ENCODE data around the gene GAS2L3. TPM values are rescaled to one million over a fixed set of nuclear protein-coding genes. Genes with fewer than 3 reads are reported as not detected.

The GAS2L3 gene
- total and polyA plus RNA-seq, 2 of the 8 experiments (the other 6 are each of a cell fraction or from before 2014, with no cell fraction given), result 2.1 to 19.3 TPM

DNA sequence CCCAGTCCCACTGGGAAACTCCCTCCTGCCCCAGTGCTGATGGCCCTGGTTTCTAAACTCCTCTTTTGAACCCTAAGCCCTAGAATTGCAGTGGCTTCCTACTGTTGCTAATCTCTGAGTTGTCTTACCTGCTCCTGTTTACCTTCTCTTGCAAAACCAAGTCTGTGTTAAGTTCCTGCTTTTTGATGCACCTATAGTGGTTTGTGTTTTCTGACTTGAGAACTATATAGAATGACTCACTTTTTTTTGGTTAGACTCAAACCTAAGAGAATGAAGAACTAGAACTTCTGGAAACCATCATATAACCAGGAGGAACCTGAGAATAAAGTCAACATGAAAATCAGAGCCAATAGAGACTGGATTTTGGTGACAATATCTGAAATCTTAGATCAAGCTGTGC lies 5.5 kb upstream of the GAS2L3 start:
- Histone ChIP-seq H3K36me3 (ENCODE audit: control insufficient read depth in 2 of 4, insufficient read depth in 4 of 4, low read length in 3 of 4) (no peaks in the 10 kb centered on the region), H4K8ac (ENCODE audit: extremely low read depth, insufficient read depth, low read length) (no peak overlapping the region), H2AK5ac (ENCODE audit: low read depth, low read length) (no peak overlapping the region), H4K5ac (ENCODE audit: insufficient read length, low read depth, low read length) (no peak overlapping the region), H3K4me2 (ENCODE audit: insufficient read depth in 1 of 2, low read depth in 2 of 2, low read length in 2 of 2) (no peak overlapping the region), H4K20me1 (replicated peaks in 1 of 2; ENCODE audit: control insufficient read depth in 1 of 2, insufficient read depth in 2 of 2, low read length in 2 of 2) (no peaks in the 10 kb centered on the region), H3K4ac (replicated peaks; ENCODE audit: insufficient read length, low read depth, low read length) (no peak overlapping the region), H2BK15ac (ENCODE audit: low read length) (no peak overlapping the region), H2BK120ac (replicated peaks; ENCODE audit: low read depth, low read length) (no peak overlapping the region), H3K4me1 (replicated peaks in 1 of 4; ENCODE audit: control insufficient read depth in 3 of 4, insufficient read depth in 4 of 4, low read length in 3 of 4) (no peaks in the 10 kb centered on the region; a peak in 1 of 7 replicates), H3K79me2 (ENCODE audit: control insufficient read depth in 1 of 2, insufficient read depth in 2 of 2, low read length in 2 of 2) (no peaks in the 10 kb centered on the region), H3K27ac (ENCODE audit: low read depth, low read length) (no peak overlapping the region), H3K9me3 (ENCODE audit: insufficient read depth in 2 of 2, low read depth in 1 of 2, low read length in 1 of 2) (no peaks in the 10 kb centered on the region), H3K18ac (ENCODE audit: extremely low read depth, low read length) (no peak overlapping the region), H3K23ac (ENCODE audit: insufficient read length) (no peak overlapping the region), H3K9ac (replicated peaks in 1 of 4; ENCODE audit: extremely low read depth in 1 of 4, low read depth in 3 of 4, low read length in 3 of 4) (no peak overlapping the region), H2BK12ac (ENCODE audit: low read depth, low read length) (no peak overlapping the region), H2BK5ac (ENCODE audit: low read depth, low read length) (no peak overlapping the region), H2AFZ (ENCODE audit: low read length) (no peak overlapping the region), H3K27me3 (replicated peaks in 1 of 4; ENCODE audit: control insufficient read depth in 3 of 4, extremely low read depth in 1 of 4, insufficient read depth in 3 of 4, low read length in 3 of 4) (peaks cover 0 to 7% (median 3%) of the 10 kb centered on the region in 4 experiments; a peak in 4 of 7 replicates), H3K4me3 (ENCODE audit: extremely low read depth in 1 of 4, insufficient read depth in 2 of 4, low read depth in 3 of 4, low read length in 4 of 4) (no peak overlapping the region), H3K79me1 (ENCODE audit: low read depth, low read length) (no peaks in the 10 kb centered on the region), H4K91ac (replicated peaks; ENCODE audit: insufficient read length, low read length) (no peak overlapping the region), H2BK20ac (ENCODE audit: low read length) (no peak overlapping the region), H3K14ac (ENCODE audit: insufficient read length) (no peak overlapping the region), H3K56ac (replicated peaks; ENCODE audit: insufficient read length, low read depth, low read length) (no peak overlapping the region), H3K23me2 (ENCODE audit: low read depth, low read length) (peaks cover under 1% of the 10 kb centered on the region)
- FAIRE-seq (no peak), DNase-seq (ENCODE audit: low read depth in 1 of 2, low spot score in 2 of 2) (no peak)
- ChIA-PET POLR2A (ENCODE audit: partially characterized antibody) (no interaction called here), CTCF (ENCODE audit: partially characterized antibody) (interaction anchor here (0.7 to 2.4 kb wide), 8 partner anchors 12 to 220 kb away, joined by 3 to 10 read pairs (median 4); no protein-coding TSS in a partner anchor)
- no peak for TF ChIP-seq SP1 (IDR thresholded peaks at IDR 0.05; ENCODE audit: low read depth, low read length)
- TF ChIP-seq, protein P1, sequence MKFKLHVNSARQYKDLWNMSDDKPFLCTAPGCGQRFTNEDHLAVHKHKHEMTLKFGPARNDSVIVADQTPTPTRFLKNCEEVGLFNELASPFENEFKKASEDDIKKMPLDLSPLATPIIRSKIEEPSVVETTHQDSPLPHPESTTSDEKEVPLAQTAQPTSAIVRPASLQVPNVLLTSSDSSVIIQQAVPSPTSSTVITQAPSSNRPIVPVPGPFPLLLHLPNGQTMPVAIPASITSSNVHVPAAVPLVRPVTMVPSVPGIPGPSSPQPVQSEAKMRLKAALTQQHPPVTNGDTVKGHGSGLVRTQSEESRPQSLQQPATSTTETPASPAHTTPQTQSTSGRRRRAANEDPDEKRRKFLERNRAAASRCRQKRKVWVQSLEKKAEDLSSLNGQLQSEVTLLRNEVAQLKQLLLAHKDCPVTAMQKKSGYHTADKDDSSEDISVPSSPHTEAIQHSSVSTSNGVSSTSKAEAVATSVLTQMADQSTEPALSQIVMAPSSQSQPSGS (IDR thresholded peaks at IDR 0.05; ENCODE audit: low read length), result no peak
- TF ChIP-seq JUN (IDR thresholded peaks at IDR 0.05; ENCODE audit: low read depth, low read length), result no peak
- TF ChIP-seq SP2 (IDR thresholded peaks at IDR 0.05; ENCODE audit: low read length), result no peak
- TF ChIP-seq RNF2 (IDR thresholded peaks at IDR 0.05; ENCODE audit: borderline replicate concordance, low read depth, low read length, missing control alignments, poor library complexity, severe bottlenecking), result no peak
- no peak for TF ChIP-seq HDAC2 (IDR thresholded peaks at IDR 0.05; ENCODE audit: borderline replicate concordance in 1 of 2, low read depth in 2 of 2, low read length in 2 of 2)
- TF ChIP-seq ZNF274 (IDR thresholded peaks at IDR 0.05; ENCODE audit: borderline replicate concordance, extremely low read depth, low read length), result no peak
- no peak for TF ChIP-seq CTBP2 (IDR thresholded peaks at IDR 0.05; ENCODE audit: borderline replicate concordance, insufficient read depth, insufficient read length, low read length)
- TF ChIP-seq SRF (IDR thresholded peaks at IDR 0.05; ENCODE audit: low read depth, low read length), result no peak
- TF ChIP-seq BCL11A (IDR thresholded peaks at IDR 0.05; ENCODE audit: low read depth in 2 of 2, low read length in 2 of 2), result no peak
- TF ChIP-seq POLR2A (IDR thresholded peaks at IDR 0.05; ENCODE audit: control extremely low read depth in 1 of 2, low read depth in 2 of 2, low read length in 2 of 2), result no peak
- no peak for TF ChIP-seq KDM4A (IDR thresholded peaks at IDR 0.05; ENCODE audit: low read depth, low read length, severe bottlenecking)
- TF ChIP-seq EZH2 (IDR thresholded peaks at IDR 0.05; ENCODE audit: low read depth, low read length, severe bottlenecking), result no peak
